Measurements from ENCODE around the gene KCTD6.

Gene KCTD6

GRCh38 chr3:58494107-58494506 lies 2.2 kb downstream of the KCTD6 start:
- CTCF ChIA-PET = interaction anchor here (1.4 to 5.5 kb wide), 4 partner anchors 22 to 187 kb away, joined by 4 to 36 read pairs (median 18); partner anchors contain the start of genes HTD2 and RPP14
- peaks cover 30% of the 10 kb centered on the region for H3K4me1 Mint-ChIP-seq

GRCh38 chr3:58495101-58495500 lies 3.2 kb downstream of the KCTD6 start:
- no peaks in the 10 kb centered on the region for H3K9me3 Mint-ChIP-seq
- CTCF ChIA-PET = interaction anchor here (0.6 to 5.5 kb wide), 3 partner anchors 23 to 193 kb away, joined by 3 to 36 read pairs (median 32); partner anchors contain the start of genes HTD2 and RPP14
- H3K36me3 Mint-ChIP-seq = peaks cover 6% of the 10 kb centered on the region
- H3K4me3 Mint-ChIP-seq = no peak overlapping the region
- H3K4me1 Mint-ChIP-seq = peaks cover 28% of the 10 kb centered on the region
- peaks cover 16% of the 10 kb centered on the region for H3K27me3 Mint-ChIP-seq
- no peak for DNase-seq
- no peak overlapping the region for H3K27ac Mint-ChIP-seq

More at GRCh38 chr3:58494107-58494506, 2.2 kb downstream of the KCTD6 start:
- Mint-ChIP-seq H3K4me3 (peak overlapping the region; percentile 1), H3K27ac (no peak overlapping the region), H3K27me3 (peaks cover 20% of the 10 kb centered on the region), H3K36me3 (peaks cover 4% of the 10 kb centered on the region), H3K9me3 (no peaks in the 10 kb centered on the region)
- no peak for DNase-seq

DNA sequence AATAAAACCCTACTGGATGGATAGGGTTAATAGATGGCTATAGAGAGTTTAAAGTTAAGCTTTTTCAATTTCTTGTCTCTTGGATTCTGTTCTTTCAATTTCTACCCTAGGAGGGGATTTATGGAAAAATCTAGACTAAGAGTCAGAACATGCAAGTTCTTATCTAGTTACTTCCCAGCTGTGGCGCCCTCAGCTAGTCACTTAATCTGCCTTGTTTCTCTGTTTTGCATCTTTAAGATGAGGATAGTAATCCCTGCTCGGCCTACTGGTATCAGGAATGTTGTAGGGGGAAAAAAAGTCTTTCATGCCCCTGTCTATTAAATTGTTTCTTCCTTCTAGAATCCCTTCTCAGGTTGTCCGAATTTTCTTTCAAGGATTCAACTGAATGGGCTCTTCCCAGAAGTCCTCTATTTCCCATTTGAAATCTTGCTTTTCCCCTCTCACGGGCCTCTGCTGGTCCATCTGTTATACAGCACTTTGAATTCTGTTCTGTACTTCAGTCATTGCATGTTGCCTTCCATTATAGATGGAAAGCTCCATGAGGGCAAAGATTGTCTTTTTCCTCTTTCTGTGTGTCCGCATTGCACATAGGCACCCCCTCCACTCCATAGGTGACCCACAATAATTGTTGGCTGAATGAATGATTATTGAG lies 4.4 kb downstream of the KCTD6 start:
- H3K36me3 Mint-ChIP-seq = peaks cover 13% of the 10 kb centered on the region
- H3K4me1 Mint-ChIP-seq = peaks cover 25% of the 10 kb centered on the region
- H3K27ac Mint-ChIP-seq = no peak overlapping the region
- CTCF ChIA-PET = interaction anchor here (1.7 kb wide), 1 partner anchor 33 kb away, joined by 5 read pairs; no protein-coding TSS in a partner anchor
- no peak for DNase-seq
- no peaks in the 10 kb centered on the region for H3K9me3 Mint-ChIP-seq
- no peak overlapping the region for H3K4me3 Mint-ChIP-seq
- H3K27me3 Mint-ChIP-seq = peaks cover 9% of the 10 kb centered on the region

- no peak for DNase-seq
- Mint-ChIP-seq H3K9me3 (no peaks in the 10 kb centered on the region), H3K36me3 (peaks cover 18% of the 10 kb centered on the region), H3K27ac (no peak overlapping the region), H3K27me3 (peaks cover 5% of the 10 kb centered on the region), H3K4me3 (no peak overlapping the region), H3K4me1 (peaks cover 22% of the 10 kb centered on the region)
- CTCF ChIA-PET = interaction anchor here (1.7 kb wide), 1 partner anchor 33 kb away, joined by 5 read pairs; no protein-coding TSS in a partner anchor
Measured at GRCh38 chr3:58497097-58497496, 5.2 kb downstream of the KCTD6 start.

DNA sequence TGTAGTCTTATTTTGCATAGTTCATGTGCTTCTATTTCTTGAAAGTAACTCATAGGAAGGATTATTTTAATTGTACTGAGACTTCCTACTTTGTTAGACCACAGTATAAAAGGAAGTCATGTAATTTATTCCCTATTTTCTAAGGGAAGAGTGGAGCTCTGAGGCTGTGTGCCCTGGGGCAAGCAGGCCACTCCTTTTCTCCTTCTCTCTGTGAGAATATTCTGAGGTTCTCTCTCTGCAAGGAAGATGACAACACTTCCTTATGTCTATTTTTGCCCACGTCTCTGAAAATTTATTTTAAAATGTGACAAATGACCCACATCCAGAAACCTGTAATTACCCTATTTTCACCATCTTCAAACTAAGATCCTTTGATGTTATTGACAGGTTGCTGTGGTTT lies 11.0 kb downstream of the KCTD6 start:
- Mint-ChIP-seq H3K4me3 (no peak overlapping the region), H3K27me3 (no peaks in the 10 kb centered on the region), H3K36me3 (peaks cover 18% of the 10 kb centered on the region), H3K9me3 (no peaks in the 10 kb centered on the region), H3K27ac (no peak overlapping the region), H3K4me1 (no peaks in the 10 kb centered on the region)
- CTCF ChIA-PET = no interaction called here
- no peak for DNase-seq

DNA sequence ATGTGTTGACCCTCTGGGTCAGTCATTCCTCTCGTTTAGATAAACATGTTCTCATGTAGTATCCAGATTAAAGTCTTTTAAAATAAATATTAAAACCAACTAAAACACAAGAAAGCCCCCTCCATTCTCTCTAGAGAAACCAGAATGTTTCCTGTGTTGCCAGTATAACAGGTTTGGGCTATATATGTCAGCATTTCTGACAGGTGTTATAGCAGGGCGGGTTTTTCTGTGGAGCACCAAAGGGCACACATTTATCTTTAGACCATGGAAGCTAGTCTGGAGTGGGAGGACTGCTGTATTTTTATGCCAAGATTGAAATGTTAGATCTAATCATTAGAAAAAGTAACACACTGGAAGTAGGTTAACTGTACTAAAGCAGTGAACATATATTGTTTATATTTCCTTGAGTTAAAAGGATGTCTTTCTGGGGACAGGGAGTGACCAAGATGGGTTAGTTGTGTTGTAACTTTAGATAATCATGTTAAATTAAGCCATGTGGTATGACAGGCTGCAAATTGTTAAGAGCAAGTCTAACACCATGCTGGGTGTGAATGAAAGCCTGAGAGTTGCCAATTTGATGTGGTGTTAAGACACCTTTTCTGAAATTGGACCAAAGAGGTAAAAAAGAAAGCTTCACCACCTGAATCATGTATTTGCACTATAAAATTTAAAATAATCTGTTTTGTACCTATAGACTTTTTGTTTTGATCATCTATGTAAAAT lies 15.6 kb downstream of the KCTD6 start:
- no peaks in the 10 kb centered on the region for H3K4me1 Mint-ChIP-seq
- no peak overlapping the region for H3K27ac Mint-ChIP-seq
- no peaks in the 10 kb centered on the region for H3K27me3 Mint-ChIP-seq
- H3K9me3 Mint-ChIP-seq = no peaks in the 10 kb centered on the region
- H3K36me3 Mint-ChIP-seq = peaks cover 4% of the 10 kb centered on the region
- DNase-seq = no peak
- CTCF ChIA-PET = no interaction called here
- no peak overlapping the region for H3K4me3 Mint-ChIP-seq

DNA sequence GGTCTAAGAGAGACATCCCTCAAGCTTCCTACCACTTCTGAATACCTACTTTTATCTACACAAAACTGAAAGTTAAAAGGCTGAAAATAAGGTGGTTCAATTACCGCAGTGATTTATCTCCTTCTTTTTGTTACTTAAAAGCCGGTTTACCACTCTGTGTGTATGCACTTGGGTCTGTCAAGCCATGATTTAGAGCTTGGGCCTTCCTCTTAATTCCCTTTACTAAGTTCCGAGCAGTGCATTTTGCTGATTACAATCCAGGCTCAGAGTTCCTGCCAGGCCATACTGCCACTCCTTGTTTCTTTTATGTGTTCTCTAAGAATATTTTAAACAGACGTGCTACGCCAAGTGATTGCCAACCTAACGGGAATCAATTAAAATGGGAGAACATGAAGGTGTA lies 16.5 kb downstream of the KCTD6 start:
- no peaks in the 10 kb centered on the region for H3K27me3 Mint-ChIP-seq
- CTCF ChIA-PET = no interaction called here
- H3K36me3 Mint-ChIP-seq = no peaks in the 10 kb centered on the region
- H3K9me3 Mint-ChIP-seq = no peaks in the 10 kb centered on the region
- DNase-seq = no peak
- H3K27ac Mint-ChIP-seq = no peak overlapping the region
- H3K4me1 Mint-ChIP-seq = no peaks in the 10 kb centered on the region
- no peak overlapping the region for H3K4me3 Mint-ChIP-seq

GRCh38 chr3:58514405-58514804 lies 22.5 kb downstream of the KCTD6 start:
- H3K9me3 Mint-ChIP-seq = no peaks in the 10 kb centered on the region

DNA sequence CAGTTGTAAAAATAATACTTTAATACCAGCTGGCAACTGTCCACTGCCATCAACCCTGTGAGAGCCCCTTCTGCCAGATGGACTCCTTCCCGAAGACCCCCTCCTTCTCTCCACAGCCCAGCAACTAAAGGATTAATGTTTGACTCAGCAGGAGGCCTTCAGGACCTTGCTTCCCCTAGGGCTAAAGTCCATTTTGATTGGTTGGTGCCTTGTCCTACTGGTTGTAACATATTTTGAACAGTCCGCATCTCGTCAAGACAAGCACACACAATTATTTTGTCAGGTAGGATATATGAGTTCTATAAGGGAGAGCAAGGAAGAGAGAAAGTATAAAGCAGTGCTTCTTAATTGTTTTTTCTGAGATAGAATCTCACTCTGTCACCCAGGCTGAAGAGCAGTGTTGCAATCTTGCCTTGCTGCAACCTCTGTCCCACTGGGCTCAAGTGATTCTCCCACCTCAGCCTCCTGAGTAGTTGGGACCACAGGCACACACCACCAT lies 26.4 kb downstream of the KCTD6 start:
- H3K4me3 Mint-ChIP-seq = no peak overlapping the region
- no peaks in the 10 kb centered on the region for H3K9me3 Mint-ChIP-seq
- CTCF ChIA-PET = interaction anchor here (0.8 kb wide), 1 partner anchor 127 kb away, joined by 3 read pairs; no protein-coding TSS in a partner anchor
- peaks cover 6% of the 10 kb centered on the region for H3K27me3 Mint-ChIP-seq
- H3K27ac Mint-ChIP-seq = no peak overlapping the region
- DNase-seq = no peak
- no peaks in the 10 kb centered on the region for H3K4me1 Mint-ChIP-seq
- H3K36me3 Mint-ChIP-seq = no peaks in the 10 kb centered on the region

More at GRCh38 chr3:58514405-58514804, 22.5 kb downstream of the KCTD6 start:
- no peak for DNase-seq
- CTCF ChIA-PET = no interaction called here
- Mint-ChIP-seq H3K27ac (no peak overlapping the region), H3K4me3 (no peak overlapping the region), H3K27me3 (no peaks in the 10 kb centered on the region), H3K36me3 (no peaks in the 10 kb centered on the region), H3K4me1 (no peaks in the 10 kb centered on the region)

- DNase-seq = no peak
- CTCF ChIA-PET = no interaction called here
Measured at GRCh38 chr3:58519668-58520402, 27.9 kb downstream of the KCTD6 start.

DNA sequence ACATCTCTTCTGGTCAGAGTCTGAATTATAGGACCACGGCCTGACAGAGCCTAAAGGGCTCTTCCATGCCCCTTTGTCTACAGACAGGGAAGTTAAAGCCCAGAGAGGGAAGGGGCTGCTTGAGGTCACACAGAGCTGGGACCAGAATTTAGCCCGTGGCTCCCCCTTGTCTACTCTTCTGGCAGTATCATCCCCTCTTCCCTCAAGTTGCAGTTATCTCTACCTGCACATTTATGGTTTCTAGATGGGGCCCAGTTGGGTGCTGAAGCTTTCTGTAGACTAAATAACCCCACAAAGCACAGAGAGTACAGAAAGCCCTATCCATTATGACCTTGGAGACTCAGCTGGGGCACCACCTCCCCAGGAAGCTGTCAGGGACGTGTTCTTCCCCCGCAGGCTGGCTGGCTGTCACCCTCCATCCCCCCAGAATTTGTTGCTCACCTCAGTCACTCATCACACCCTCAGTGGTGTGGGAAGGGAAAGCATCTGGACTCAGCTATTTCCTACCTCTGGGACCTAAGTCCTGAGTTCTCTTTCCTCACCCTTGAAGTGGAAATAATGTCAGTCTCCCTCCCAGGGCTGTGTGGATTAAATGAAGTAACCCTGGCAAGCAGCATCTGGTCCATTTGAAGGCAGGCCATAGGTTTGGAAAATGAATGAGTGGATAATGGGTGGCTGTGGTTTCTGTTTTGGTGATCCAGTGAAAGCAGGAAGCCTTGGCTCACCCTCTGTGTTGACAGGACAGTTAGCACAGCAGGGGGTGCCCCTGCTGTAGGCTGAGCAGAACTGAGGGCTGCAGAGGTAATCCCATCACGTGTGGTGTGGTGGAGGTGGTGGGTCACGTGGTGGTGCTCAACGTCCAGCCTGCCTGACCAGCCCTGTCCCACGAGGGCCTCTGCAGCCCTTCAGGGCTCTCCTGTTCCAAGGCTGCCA lies 28.8 kb downstream of the KCTD6 start:
- no peak overlapping the region for H3K27ac Mint-ChIP-seq
- H3K36me3 Mint-ChIP-seq = no peaks in the 10 kb centered on the region
- no peaks in the 10 kb centered on the region for H3K9me3 Mint-ChIP-seq
- no peaks in the 10 kb centered on the region for H3K4me1 Mint-ChIP-seq
- no peak for DNase-seq
- H3K27me3 Mint-ChIP-seq = peaks cover 6% of the 10 kb centered on the region
- H3K4me3 Mint-ChIP-seq = no peak overlapping the region
- CTCF ChIA-PET = interaction anchor here (0.6 to 1.6 kb wide), 2 partner anchors 9 to 30 kb away, joined by 3 to 4 read pairs; no protein-coding TSS in a partner anchor

More at GRCh38 chr3:58519668-58520402, 27.9 kb downstream of the KCTD6 start:
- Mint-ChIP-seq H3K4me3 (no peak overlapping the region), H3K27me3 (peaks cover 6% of the 10 kb centered on the region), H3K36me3 (no peaks in the 10 kb centered on the region), H3K27ac (no peak overlapping the region), H3K4me1 (no peaks in the 10 kb centered on the region), H3K9me3 (no peaks in the 10 kb centered on the region)

GRCh38 chr3:58521336-58521670 lies 29.4 kb downstream of the KCTD6 start:
- H3K9me3 Mint-ChIP-seq = no peaks in the 10 kb centered on the region
- no peak overlapping the region for H3K27ac Mint-ChIP-seq
- peaks cover 6% of the 10 kb centered on the region for H3K27me3 Mint-ChIP-seq
- H3K4me3 Mint-ChIP-seq = no peak overlapping the region
- DNase-seq = no peak
- H3K4me1 Mint-ChIP-seq = no peaks in the 10 kb centered on the region
- CTCF ChIA-PET = interaction anchor here (0.6 to 1.6 kb wide), 2 partner anchors 9 to 30 kb away, joined by 3 to 4 read pairs; no protein-coding TSS in a partner anchor
- H3K36me3 Mint-ChIP-seq = no peaks in the 10 kb centered on the region

GRCh38 chr3:58521917-58522631 lies 30.2 kb downstream of the KCTD6 start:
- DNase-seq = no peak
- H3K4me1 Mint-ChIP-seq = no peaks in the 10 kb centered on the region
- no peak overlapping the region for H3K4me3 Mint-ChIP-seq
- CTCF ChIA-PET = interaction anchor here (1.6 kb wide), 1 partner anchor 8 kb away, joined by 3 read pairs; no protein-coding TSS in a partner anchor
- no peak overlapping the region for H3K27ac Mint-ChIP-seq
- H3K36me3 Mint-ChIP-seq = no peaks in the 10 kb centered on the region
- no peaks in the 10 kb centered on the region for H3K9me3 Mint-ChIP-seq
- H3K27me3 Mint-ChIP-seq = peaks cover 6% of the 10 kb centered on the region

Measured in activated naive CD4-positive, alpha-beta T cell treated with anti-CD3 and anti-CD28 coated beads, Interleukin-2, amount 10 ng/mL, durations not matched to agents 7 days and 5 days (primary cell).